ENCODE data around the gene YWHAH.

The YWHAH gene

GRCh38 chr22:31923747-31924146 is 20.6 kb upstream of the YWHAH start:
- no peak for DNase-seq

- no peak for DNase-seq
Observed at GRCh38 chr22:31925056-31925455, 19.3 kb upstream of the YWHAH start.

GRCh38 chr22:31926024-31926423 is 18.3 kb upstream of the YWHAH start:
- no peak for DNase-seq

GRCh38 chr22:31926969-31927368 is 17.4 kb upstream of the YWHAH start:
- no peak for DNase-seq

GRCh38 chr22:31927562-31927961 is 16.8 kb upstream of the YWHAH start:
- DNase-seq, result no peak

DNA sequence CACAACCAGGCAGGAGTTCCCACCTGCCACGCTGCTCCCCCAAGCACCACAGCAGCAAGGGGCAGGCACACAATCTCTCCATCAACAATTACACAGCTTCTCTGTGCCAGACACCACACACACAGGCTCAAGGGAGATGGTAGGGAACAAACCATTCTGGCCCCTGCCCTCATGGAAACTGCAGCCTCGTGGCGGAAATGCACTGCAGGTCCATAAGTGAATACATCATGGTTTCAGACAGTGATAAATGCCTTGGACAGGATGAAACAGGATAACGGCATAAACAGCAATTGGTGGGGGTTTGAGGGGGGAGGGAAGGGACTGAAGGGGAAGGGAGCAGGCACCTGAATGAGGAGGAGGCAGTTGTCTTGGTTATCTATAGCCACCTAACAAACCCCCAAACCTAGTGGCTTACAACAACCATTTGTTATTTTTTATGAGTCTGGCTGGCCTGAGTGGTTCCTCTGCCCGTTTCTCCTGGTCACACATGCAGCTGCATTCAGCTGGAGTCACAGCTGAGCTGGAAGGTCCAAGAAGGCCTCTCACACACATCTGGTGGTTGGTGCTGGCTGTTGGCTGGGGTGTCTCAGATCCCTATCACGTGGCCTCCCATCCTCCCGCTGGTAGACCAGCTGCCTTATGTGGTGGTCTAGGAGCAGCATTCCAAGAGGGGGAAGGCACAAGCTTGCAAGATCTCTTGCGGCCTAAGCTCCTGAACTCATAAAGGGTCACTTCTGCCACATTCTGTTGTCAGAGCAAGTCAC is 15.0 kb upstream of the YWHAH start:
- DNase-seq, result no peak

- DNase-seq, result no peak
Observed at GRCh38 chr22:31932863-31933262, 11.5 kb upstream of the YWHAH start.

DNA sequence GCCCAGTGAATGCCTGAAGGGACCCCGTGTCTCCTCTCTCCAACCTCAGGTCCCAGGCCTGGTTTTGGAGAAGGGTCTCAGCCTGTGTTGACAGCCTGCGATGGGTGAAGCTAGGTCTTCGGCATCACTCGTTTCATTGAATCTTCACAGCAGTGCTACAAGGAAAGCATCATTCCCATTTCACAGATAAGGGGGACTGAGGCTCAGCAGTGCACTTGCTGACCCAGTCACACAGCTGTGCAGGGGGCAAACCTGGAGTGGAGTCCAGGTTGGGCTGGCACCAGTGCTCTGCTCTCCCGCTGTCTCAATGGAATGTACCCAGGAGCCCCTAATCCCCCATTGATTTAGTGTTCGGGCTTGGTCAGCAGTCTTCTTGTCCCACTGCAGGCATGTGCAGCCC is 10.9 kb upstream of the YWHAH start:
- no peak for DNase-seq

GRCh38 chr22:31933816-31934482 is 10.4 kb upstream of the YWHAH start:
- no peak for DNase-seq

- no peak for DNase-seq
Observed at GRCh38 chr22:31935961-31936635, 8.2 kb upstream of the YWHAH start.

DNA sequence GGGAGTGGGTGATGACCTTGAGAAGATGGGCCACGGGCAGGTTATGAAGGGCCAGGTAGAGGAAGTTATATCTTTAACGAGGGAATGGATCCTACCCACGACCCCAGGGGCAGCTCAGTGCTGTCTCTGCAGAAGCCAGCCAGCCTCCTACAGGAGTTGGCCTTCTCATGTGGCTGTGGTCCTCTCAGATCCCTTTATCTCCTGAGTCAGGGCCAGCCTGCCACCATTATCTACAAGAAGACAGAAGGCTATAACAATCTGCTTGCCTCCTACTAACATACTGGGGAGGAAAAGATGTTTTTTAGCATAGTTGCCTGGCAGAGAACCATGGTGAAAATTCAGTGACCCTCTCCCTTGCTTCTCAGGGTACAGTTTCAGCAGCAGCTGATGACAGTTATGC is 7.0 kb upstream of the YWHAH start:
- no peak for DNase-seq

DNA sequence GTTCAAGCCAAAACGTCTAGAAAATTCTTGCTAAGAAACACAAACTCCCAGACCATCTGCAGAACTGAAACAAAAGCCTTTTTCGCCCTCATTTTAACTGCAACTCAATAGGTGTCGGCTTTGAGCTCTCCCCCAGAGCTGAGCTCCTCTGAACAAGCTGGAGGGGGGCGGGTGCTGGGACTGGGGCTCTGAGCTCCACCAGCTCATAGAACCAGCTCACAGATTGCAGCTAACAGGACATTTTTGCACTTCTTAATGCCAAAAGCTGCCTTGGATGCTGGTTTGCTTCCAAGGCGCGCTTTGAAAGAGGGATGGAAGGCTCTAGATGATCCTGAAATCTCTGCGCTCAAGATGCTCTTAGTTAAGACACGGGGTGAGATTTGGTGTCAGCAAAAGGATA is 6.0 kb upstream of the YWHAH start:
- DNase-seq, result no peak

- no peak for DNase-seq
Observed at GRCh38 chr22:31940506-31940905, 3.8 kb upstream of the YWHAH start.

- no peak for DNase-seq
Observed at GRCh38 chr22:31942091-31942490, 2.2 kb upstream of the YWHAH start.

GRCh38 chr22:31943206-31943977 is 943 bp upstream of the YWHAH start:
- DNase-seq, result no peak

GRCh38 chr22:31944700-31945442 is 536 bp downstream of the YWHAH start:
- peak in 1 of 2 experiments; percentile 17 for DNase-seq

GRCh38 chr22:31945443-31945855 is 1.1 kb downstream of the YWHAH start:
- DNase-seq, result no peak

DNA sequence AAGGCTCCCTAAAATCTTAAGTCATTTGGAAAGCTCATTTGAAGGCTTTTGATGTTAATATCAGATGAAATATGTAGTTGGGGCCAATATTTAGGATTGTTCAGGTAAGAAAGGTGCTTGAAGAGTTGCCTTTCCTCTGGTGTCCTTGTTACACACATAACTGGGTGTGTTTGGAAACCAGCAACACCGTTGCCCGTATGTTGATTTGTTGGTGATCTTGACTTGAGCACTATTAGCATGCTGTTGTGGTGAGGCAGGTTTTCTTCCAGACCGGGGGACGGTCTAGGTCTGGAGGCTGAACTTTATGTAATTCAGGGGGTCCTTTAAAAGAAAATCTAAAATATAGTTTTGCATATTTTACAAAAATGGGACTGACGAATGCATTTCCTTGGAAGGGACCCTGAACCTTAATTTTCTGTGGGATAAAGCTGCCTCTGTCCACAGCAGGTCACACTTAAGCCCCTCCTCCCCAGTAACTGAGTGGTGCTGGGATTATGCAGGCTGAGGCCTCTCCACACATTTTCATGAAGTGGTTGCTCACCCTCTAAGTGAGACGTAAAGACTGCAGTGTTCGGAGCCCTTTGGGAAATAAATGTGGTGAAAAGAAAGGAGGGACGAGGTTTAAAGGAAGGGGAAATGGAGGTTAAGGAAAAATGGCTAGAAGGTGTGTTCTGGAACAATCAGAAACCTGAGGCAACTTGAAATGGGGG is 1.8 kb downstream of the YWHAH start:
- DNase-seq, result no peak

- DNase-seq, result peak in 1 of 2 experiments; percentile 31
Observed at GRCh38 chr22:31947296-31947695, 3.0 kb downstream of the YWHAH start.

- no peak for DNase-seq
Observed at GRCh38 chr22:31948002-31948401, 3.7 kb downstream of the YWHAH start.

DNA sequence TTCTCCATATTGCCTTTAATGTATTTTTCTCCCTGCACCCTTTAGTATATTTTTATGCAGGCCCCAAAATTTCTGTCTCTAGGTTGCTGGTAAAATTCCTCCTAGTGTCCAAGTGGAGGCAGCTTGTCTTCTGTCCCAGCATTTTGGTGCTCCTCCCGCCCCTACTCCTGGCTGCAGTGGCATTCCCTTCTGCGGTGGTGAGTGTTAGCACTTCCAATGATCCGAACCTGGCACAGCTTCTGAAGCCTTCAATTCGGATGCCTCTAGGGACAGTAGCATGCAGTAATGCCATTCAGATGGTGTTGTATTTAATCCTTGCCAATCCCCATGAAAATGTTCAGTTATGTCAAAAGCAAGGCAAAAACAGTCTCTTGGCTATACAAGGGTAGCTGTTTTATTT is 5.9 kb downstream of the YWHAH start:
- DNase-seq, result no peak

Data from SW 1271 (cell line).